Pancreas (tissue), 10 donors: Measurements from ENCODE around the gene SORL1-AS1.

Experiments used
- ATAC-seq, 4 donors: fragments of 200-7000 bp; cut with Tn5 transposase; one replicate each; pipeline versions ENCODE4 v1.8.0 to v1.9.1; 2020; ENCODE audit warnings: mild to moderate bottlenecking in 4 of 4, moderate library complexity in 4 of 4
- DNase-seq, 6 donors: peaks; one replicate each; pipeline ENCODE4 v3.0.0-alpha.2; 2020
- FAIRE-seq: peaks from 2 replicates; lab custom pipeline; 2012; peaks lifted over from hg19 to GRCh38; lab: Jason Lieb, UNC
- H3K27ac ChIP-seq, 4 donors: fragments of 200-600 bp; sonication (generic); 1 replicate in 3 of 4; 2 replicates in 1 of 4; pipeline versions ENCODE4 v1.5.0 to v1.8.0; 2020
- H3K27me3 ChIP-seq, 4 donors: fragments of 200-600 bp; one replicate each; pipeline ENCODE4 v1.8.0; 2021
- H3K36me3 ChIP-seq, 3 donors: fragments of 200-600 bp; sonication (generic) in 1 of 3; one replicate each; pipeline versions ENCODE4 v1.5.0 to v1.8.0; 2020 to 2021
- H3K4me1 ChIP-seq, 3 donors: fragments of 200-600 bp; one replicate each; pipeline ENCODE4 v1.8.0; 2021
- H3K4me3 ChIP-seq, 4 donors: fragments of 200-600 bp; sonication (generic) in 2 of 4; one replicate each; pipeline versions ENCODE4 v1.5.0 to v1.8.0; 2020 to 2021
- H3K9me3 ChIP-seq, 4 donors: fragments of 200-600 bp; one replicate each; pipeline ENCODE4 v1.8.0; 2021
- WGBS, 2 donors: extraction: QIAGEN DNeasy Blood & Tissue Kit; methylation state at CpG; one replicate each; pipeline ENCODE4 v1.1.7; 2013; 5-methylcytosine and 5-hydroxymethylcytosine counted together
- intact Hi-C, 3 donors: fragments of 100-400 bp; cut with DNase I; formaldehyde crosslinking; loops; one replicate each; pipeline versions ENCODE4 v1.11.1 to v1.14.2; 2022
- TF ChIP-seq, protein P1 (sequence below), 4 donors: fragments of 200-600 bp; sonication (generic) in 3 of 4; IDR thresholded peaks; one replicate each; pipeline versions ENCODE4 v1.5.0 to v1.8.0; 2021; ENCODE audit warnings: antibody characterized with exemption in 4 of 4
- donor health status: healthy with polysubstance abuse.
- donor health status: DM: no; HTN: no; CAD: no; lungs with moderate emphysema.
- donor health status: DM: no; HTN: no; CAD: no.
- donor health status: control.
- donor health status: control.
- donor health status: Bipolar disorder and iron deficiency.
- donor health status: DM: yes; HTN: yes; CAD: no.
- donor health status: DM: no; HTN: no; CAD: no.
- donor health status: DM: no; HTN: no; CAD: no.
- donor health status: DM: yes; HTN: yes; CAD: no.

The SORL1-AS1 gene

DNA sequence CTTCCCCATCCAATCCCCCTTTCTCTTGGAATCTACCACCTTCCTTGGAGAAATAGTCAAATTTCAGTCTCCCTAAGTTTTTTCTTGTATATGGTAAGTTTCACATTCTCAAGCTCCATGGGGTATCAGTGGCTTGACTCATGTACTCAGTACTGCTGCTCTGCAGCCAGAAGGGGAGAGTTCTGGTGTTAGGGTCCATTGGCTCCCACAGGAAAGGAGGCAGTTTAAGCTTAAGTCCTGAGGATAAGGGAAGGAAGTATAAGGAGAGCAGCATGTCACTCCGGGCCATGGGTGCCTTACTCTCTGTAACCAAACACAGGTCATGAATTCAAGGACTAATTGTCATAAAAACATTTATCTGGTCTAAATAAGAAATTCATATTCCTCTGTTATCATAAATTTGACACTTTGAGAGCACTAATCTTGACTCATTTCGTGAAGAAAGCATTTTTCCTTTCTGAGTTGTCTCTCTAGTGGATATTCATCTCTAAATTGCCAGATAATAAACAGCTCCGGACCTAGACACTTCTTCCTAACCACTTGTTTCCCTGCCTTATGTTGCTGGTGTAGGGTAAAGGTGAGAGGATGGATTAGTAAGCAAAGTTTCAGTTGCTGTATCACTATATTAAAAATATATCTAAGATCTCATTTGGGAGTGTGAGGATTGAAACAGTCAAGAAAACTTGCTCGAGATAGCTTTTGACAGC lies 20.8 kb downstream of the SORL1-AS1 start:
- intact Hi-C loops = no loop called here
- Histone ChIP-seq H3K4me1 (no peaks in the 10 kb centered on the region), H3K27me3 (peaks cover 0 to 5% (median 0%) of the 10 kb centered on the region in 4 donors), H3K36me3 (no peaks in the 10 kb centered on the region), H3K4me3 (no peak overlapping the region), H3K9me3 (no peaks in the 10 kb centered on the region), H3K27ac (no peak overlapping the region)
- ATAC-seq (no peak), FAIRE-seq (no peak), DNase-seq (no peak)
- TF ChIP-seq, protein P1, sequence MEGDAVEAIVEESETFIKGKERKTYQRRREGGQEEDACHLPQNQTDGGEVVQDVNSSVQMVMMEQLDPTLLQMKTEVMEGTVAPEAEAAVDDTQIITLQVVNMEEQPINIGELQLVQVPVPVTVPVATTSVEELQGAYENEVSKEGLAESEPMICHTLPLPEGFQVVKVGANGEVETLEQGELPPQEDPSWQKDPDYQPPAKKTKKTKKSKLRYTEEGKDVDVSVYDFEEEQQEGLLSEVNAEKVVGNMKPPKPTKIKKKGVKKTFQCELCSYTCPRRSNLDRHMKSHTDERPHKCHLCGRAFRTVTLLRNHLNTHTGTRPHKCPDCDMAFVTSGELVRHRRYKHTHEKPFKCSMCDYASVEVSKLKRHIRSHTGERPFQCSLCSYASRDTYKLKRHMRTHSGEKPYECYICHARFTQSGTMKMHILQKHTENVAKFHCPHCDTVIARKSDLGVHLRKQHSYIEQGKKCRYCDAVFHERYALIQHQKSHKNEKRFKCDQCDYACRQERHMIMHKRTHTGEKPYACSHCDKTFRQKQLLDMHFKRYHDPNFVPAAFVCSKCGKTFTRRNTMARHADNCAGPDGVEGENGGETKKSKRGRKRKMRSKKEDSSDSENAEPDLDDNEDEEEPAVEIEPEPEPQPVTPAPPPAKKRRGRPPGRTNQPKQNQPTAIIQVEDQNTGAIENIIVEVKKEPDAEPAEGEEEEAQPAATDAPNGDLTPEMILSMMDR (IDR thresholded peaks at IDR 0.05) = no peak
- 67 to 70% methylated on average over 4 of the region's 4 CpGs for WGBS, 2 donors

DNA sequence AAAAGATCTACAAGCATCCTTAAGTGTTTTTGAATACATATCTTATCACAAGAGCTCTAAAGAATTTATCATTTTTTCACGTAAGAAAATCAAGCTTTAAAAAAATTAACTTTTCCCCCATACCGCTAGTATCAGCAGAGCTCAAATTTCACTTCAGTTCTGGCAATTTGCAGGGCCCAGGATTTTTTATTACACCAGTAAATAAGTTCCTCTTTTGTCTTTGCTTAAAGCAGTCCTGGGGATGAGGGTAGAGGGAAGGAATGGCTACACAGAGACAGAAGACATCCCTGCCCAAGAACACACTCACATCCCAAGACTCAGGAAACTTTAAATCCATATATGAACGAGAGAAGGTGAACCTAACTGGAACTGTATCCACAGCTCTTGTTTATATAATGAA lies 23.2 kb downstream of the SORL1-AS1 start:
- TF ChIP-seq, protein P1 (IDR thresholded peaks at IDR 0.05) = no peak
- intact Hi-C loops = no loop called here
- no peak for FAIRE-seq
- Histone ChIP-seq H3K9me3 (no peaks in the 10 kb centered on the region), H3K27ac (no peak overlapping the region), H3K4me1 (no peaks in the 10 kb centered on the region), H3K36me3 (no peaks in the 10 kb centered on the region), H3K4me3 (no peak overlapping the region), H3K27me3 (peaks cover 0 to 5% (median 0%) of the 10 kb centered on the region in 4 donors)
- ATAC-seq = peak in 1 of 4 donors; percentile 31
- DNase-seq = no peak
- WGBS, 2 donors = 23 to 31% methylated on average over 3 of the region's 3 CpGs

DNA sequence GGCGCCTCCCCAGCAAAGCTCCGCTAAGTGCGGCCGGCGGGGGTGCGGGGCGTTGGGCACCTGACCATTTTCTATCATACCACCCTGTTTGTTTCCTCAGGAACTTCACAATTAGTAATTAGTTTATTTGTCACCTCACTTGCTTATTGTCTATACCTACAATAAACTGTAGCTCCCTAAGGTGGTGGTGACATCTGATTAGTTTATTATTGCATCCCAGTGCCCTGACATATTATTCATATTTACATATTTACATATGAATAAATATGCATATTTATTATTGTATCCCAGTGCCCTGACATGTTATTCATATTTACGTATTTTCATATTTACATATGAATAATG lies 25.4 kb downstream of the SORL1-AS1 start:
- peaks cover 0 to 5% (median 0%) of the 10 kb centered on the region in 4 donors for H3K27me3 ChIP-seq
- no peak overlapping the region for H3K27ac ChIP-seq
- H3K36me3 ChIP-seq = no peaks in the 10 kb centered on the region
- TF ChIP-seq, protein P1 (IDR thresholded peaks at IDR 0.05) = peak in 1 of 4 donors; percentile 4
- H3K4me1 ChIP-seq = no peaks in the 10 kb centered on the region
- FAIRE-seq = no peak
- H3K9me3 ChIP-seq = no peaks in the 10 kb centered on the region
- WGBS, 2 donors = 11 to 12% methylated on average over 8 of the region's 8 CpGs
- ATAC-seq = no peak
- H3K4me3 ChIP-seq = peak overlapping the region in 2 of 4 donors; percentile 20 to 37
- DNase-seq = no peak
- intact Hi-C loops = no loop called here

DNA sequence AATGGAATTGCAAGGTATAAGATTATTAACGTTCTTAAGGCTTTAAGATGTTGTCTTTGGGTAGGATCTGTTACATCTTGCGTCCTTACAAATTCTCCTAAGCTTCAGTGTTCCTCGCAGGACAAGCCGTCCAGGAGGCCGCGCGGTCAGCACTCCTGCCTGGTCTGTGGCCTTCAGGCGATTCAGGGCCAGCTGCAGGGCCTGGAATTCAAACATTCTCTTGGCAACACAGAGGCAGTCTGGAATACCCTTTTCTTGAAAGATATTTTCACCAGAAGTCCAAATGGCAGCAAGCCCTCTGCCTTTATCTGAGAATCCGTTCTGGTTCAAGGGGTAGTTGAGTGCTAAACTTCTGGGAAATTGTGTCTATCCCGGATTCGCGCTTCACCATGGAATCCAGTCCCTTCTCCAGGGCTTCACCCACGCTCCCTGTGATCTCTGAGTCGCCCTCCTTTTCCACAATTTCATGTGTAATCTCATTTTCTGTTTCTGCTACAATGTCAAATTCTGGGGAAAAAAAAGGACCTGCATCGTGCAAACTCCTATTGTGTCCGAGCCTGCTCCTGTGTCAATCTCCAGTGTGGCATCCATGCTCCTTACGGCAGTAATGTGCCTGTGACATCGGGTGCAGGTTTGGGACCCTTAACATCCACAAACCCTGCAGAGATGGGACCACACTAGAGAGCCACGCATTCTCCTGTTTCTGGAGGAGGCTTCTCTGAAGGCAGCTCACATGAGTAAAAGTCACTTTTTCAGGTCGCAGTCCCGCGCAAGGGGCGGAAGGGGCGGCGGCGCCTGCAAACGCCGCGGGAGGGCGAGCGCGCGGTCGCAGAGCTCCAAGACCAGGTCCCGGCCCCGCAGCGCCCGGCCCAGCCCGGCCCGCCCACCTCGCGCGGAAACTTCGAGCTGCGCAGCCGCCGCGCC lies 26.0 kb downstream of the SORL1-AS1 start:
- DNase-seq (peak in 4 of 6 donors; percentile 7 to 80 (median 20)), FAIRE-seq (no peak), ATAC-seq (peak; percentile 70 to 89 (median 84))
- intact Hi-C loops = no loop called here
- WGBS, 2 donors = 25% methylated on average over 48 of the region's 48 CpGs
- Histone ChIP-seq H3K4me3 (peak overlapping the region in 2 of 4 donors; percentile 20 to 37), H3K9me3 (no peaks in the 10 kb centered on the region), H3K27ac (no peak overlapping the region), H3K36me3 (no peaks in the 10 kb centered on the region), H3K4me1 (no peaks in the 10 kb centered on the region), H3K27me3 (peaks cover 0 to 5% (median 0%) of the 10 kb centered on the region in 4 donors)
- TF ChIP-seq, protein P1 (IDR thresholded peaks at IDR 0.05) = peak in 1 of 4 donors; percentile 4
